ENCODE results near the gene MED27. TPM values are rescaled to one million over a fixed set of nuclear protein-coding genes. Genes with fewer than 3 reads are reported as not detected.

MED27 gene
- total and polyA plus RNA-seq, 2 experiments from 2014 or later, result 17.2 to 32.1 TPM

DNA sequence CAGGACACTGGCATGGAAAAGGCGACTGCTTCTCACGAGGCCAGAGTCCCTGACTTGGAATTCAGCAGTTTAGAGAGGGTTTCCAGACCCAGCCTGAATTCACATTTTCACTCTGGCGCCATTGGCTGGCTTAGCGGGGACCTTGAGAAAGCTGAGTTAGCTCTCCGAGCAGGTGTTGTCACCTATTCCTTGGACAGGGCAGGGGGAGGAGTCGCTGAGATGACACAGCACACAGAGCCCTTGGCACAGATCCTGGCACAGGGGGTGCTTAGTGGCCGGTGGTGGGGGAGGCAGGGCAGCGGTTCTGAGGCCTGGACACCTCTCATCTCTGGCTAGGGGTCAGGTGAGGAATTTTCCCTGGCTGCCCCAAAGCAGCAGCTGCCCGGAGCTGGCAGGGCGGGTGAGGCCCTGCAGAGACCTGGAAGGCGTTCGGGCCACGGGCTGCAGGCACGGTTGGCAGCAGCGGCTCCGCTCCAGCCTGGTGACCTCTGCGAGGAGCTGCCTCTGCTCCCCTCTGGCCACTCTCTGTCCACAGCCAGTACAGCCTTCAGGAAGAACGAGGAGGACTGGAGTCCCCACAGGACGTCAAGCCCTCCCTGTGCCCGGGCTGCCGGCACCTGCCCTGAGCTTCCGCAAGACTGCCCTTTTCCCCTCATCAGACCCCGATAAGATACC, 267.4 kb downstream of the MED27 start:
- DNase-seq (ENCODE audit: low spot score), result no peak
- H4K20me1 ChIP-seq (ENCODE audit: insufficient read depth, poor library complexity, severe bottlenecking), result no peaks in the 10 kb centered on the region

DNA sequence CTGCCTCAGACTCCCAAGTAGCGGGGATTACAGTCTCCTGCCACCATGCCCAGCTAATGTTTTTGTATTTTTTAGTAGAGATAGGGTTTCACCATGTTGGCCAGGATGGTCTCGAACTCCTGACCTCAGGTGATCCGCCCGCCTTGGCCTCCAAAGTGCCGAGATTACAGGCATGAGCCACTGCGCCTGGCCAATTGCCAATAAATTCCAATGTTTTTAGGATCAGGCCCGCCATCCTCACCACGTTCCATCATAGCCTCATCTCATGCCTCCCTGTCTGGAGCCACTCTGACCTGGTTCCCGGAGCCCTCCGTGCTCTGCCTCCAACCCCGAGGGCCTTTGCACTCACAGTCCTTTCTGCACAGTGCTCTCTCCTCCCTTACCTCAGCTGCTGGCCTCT, 268.3 kb downstream of the MED27 start:
- H3K27me3 ChIP-seq, result peaks cover 15% of the 10 kb centered on the region
- no peaks in the 10 kb centered on the region for H3K9me2 ChIP-seq (replicated peaks; ENCODE audit: insufficient read depth)
- H3K4me3 ChIP-seq, result no peak overlapping the region
- no peaks in the 10 kb centered on the region for H4K20me1 ChIP-seq (ENCODE audit: insufficient read depth, poor library complexity, severe bottlenecking)
- H3K9me3 ChIP-seq (ENCODE audit: low read depth), result no peaks in the 10 kb centered on the region
- H3K4me1 ChIP-seq (ENCODE audit: insufficient read depth), result no peaks in the 10 kb centered on the region
- 85% methylated on average over 11 of the region's 11 CpGs for WGBS (ENCODE audit: low lambda C conversion rate, missing lambda C conversion rate)
- H3K27ac ChIP-seq, result no peak overlapping the region
- no peak for DNase-seq (ENCODE audit: low spot score)
- no peak overlapping the region for H2AFZ ChIP-seq
- H3K79me2 ChIP-seq, result no peaks in the 10 kb centered on the region
- TF ChIP-seq, protein P1, sequence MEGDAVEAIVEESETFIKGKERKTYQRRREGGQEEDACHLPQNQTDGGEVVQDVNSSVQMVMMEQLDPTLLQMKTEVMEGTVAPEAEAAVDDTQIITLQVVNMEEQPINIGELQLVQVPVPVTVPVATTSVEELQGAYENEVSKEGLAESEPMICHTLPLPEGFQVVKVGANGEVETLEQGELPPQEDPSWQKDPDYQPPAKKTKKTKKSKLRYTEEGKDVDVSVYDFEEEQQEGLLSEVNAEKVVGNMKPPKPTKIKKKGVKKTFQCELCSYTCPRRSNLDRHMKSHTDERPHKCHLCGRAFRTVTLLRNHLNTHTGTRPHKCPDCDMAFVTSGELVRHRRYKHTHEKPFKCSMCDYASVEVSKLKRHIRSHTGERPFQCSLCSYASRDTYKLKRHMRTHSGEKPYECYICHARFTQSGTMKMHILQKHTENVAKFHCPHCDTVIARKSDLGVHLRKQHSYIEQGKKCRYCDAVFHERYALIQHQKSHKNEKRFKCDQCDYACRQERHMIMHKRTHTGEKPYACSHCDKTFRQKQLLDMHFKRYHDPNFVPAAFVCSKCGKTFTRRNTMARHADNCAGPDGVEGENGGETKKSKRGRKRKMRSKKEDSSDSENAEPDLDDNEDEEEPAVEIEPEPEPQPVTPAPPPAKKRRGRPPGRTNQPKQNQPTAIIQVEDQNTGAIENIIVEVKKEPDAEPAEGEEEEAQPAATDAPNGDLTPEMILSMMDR (IDR thresholded peaks at IDR 0.05; ENCODE audit: poor library complexity), result no peak
- no peak for TF ChIP-seq EZH2phosphoT487 (IDR thresholded peaks at IDR 0.05; ENCODE audit: low read depth, severe bottlenecking, unreplicated experiment)
- no peak for TF ChIP-seq EZH2 (IDR thresholded peaks at IDR 0.05; ENCODE audit: borderline replicate concordance)
- H3K36me3 ChIP-seq (replicated peaks; ENCODE audit: insufficient read depth, low read depth), result no peaks in the 10 kb centered on the region
- no peak overlapping the region for H3K4me2 ChIP-seq

More for the DNA sequence above, 267.4 kb downstream of the MED27 start:
- H3K9me3 ChIP-seq (ENCODE audit: low read depth), result no peaks in the 10 kb centered on the region
- H3K4me1 ChIP-seq (ENCODE audit: insufficient read depth), result no peaks in the 10 kb centered on the region
- no peak overlapping the region for H3K4me2 ChIP-seq
- H3K27me3 ChIP-seq, result peaks cover 15% of the 10 kb centered on the region
- H3K79me2 ChIP-seq, result no peaks in the 10 kb centered on the region
- no peak overlapping the region for H3K4me3 ChIP-seq
- no peak overlapping the region for H3K27ac ChIP-seq
- no peak overlapping the region for H2AFZ ChIP-seq
- no peaks in the 10 kb centered on the region for H3K9me2 ChIP-seq (replicated peaks; ENCODE audit: insufficient read depth)
- H3K36me3 ChIP-seq (replicated peaks; ENCODE audit: insufficient read depth, low read depth), result no peaks in the 10 kb centered on the region
- TF ChIP-seq EZH2phosphoT487 (IDR thresholded peaks at IDR 0.05; ENCODE audit: low read depth, severe bottlenecking, unreplicated experiment), result no peak
- no peak for TF ChIP-seq EZH2 (IDR thresholded peaks at IDR 0.05; ENCODE audit: borderline replicate concordance)
- TF ChIP-seq, protein P1 (IDR thresholded peaks at IDR 0.05; ENCODE audit: poor library complexity), result no peak
- WGBS (ENCODE audit: low lambda C conversion rate, missing lambda C conversion rate), result 91% methylated on average over 23 of the region's 23 CpGs

DNA sequence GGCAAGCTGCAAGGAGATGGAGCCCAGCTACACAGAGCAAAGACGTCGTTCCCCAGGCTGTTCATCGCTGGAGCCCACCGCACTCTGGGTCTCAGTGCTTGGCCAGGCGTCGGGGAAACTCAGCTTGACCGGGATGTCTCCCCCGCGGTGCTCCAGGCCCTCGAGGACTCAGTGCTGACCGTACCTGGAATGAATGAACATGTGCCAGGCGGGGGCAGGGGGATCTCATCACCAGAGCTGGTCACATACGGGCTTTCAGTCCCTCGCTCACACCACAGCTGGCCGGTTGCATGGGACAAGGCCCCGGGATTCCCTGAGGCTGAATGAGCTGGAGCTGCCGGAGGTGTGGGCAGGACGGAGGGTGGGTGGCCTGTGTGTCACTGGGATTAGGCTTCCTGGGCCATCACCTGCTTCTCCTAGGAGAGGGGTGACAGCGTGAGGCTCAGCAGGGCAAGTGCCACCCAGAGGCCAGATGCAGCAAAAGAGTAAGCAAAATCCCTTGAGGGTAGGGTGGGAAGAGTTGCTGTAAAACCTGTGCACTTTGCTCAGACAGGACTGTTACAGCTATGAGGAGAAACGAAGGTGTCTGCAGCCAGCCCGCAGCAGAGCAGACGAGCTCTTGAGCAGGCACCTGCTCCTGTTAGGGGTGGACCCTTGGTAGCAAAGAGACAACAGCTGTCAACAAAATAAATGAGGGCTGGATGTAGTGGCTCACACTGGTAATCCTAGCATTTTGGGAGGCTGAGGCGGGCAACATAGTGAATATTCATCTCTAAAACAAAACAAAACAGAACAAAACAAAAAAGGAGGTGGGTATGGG, 269.1 kb downstream of the MED27 start:
- Histone ChIP-seq H4K20me1 (ENCODE audit: insufficient read depth, poor library complexity, severe bottlenecking) (no peaks in the 10 kb centered on the region), H3K9me3 (ENCODE audit: low read depth) (no peaks in the 10 kb centered on the region), H3K27me3 (peaks cover 8% of the 10 kb centered on the region), H3K36me3 (replicated peaks; ENCODE audit: insufficient read depth, low read depth) (no peaks in the 10 kb centered on the region), H2AFZ (no peak overlapping the region), H3K79me2 (no peaks in the 10 kb centered on the region), H3K4me2 (no peak overlapping the region), H3K4me3 (no peak overlapping the region), H3K27ac (no peak overlapping the region), H3K4me1 (ENCODE audit: insufficient read depth) (no peaks in the 10 kb centered on the region), H3K9me2 (replicated peaks; ENCODE audit: insufficient read depth) (no peaks in the 10 kb centered on the region)
- no peak for DNase-seq (ENCODE audit: low spot score)
- TF ChIP-seq EZH2 (IDR thresholded peaks at IDR 0.05; ENCODE audit: borderline replicate concordance) (no peak), EZH2phosphoT487 (IDR thresholded peaks at IDR 0.05; ENCODE audit: low read depth, severe bottlenecking, unreplicated experiment) (no peak)
- TF ChIP-seq, protein P1 (IDR thresholded peaks at IDR 0.05; ENCODE audit: poor library complexity), result no peak
- WGBS (ENCODE audit: low lambda C conversion rate, missing lambda C conversion rate), result 77% methylated on average over 23 of the region's 23 CpGs

Other genes starting within 250 kb of the MED27 start
- 0.20 and 1.8 TPM in 2 replicates for gene NTNG2, start 82.2 kb upstream of the MED27 start, total RNA-seq
- 0.17 and 0.48 TPM in 2 replicates for gene NTNG2, start 82.2 kb upstream of the MED27 start, polyA plus RNA-seq

Measured in hepatocyte (in vitro differentiated cells).